AG09309 (cell line): ENCODE data around the gene PDSS2.
"Not testable (repeated sequence)": the region's sequence is repeated elsewhere in the genome, so short reads cannot be mapped to it uniquely, and the experiment has no call there.

Experiments
- DNase-seq: peaks from one replicate; pipeline ENCODE4 v3.0.0-alpha.2; 2010; ENCODE audit warnings: low read depth
- H3K4me3 ChIP-seq: 2 replicates; pipeline ENCODE4 v1.5.1; 2011; ENCODE audit warnings: mild to moderate bottlenecking, low read depth, low read length, moderate library complexity; ENCODE audit not compliant: control insufficient read depth
- TF ChIP-seq, protein P1 (sequence below): IDR thresholded peaks from 2 replicates; pipeline ENCODE4 v1.5.1; 2011; ENCODE audit warnings: mild to moderate bottlenecking, low read depth, low read length, inconsistent platforms; ENCODE audit not compliant: insufficient read depth, control insufficient read depth; ENCODE audit errors: missing control alignments

Gene PDSS2

DNA sequence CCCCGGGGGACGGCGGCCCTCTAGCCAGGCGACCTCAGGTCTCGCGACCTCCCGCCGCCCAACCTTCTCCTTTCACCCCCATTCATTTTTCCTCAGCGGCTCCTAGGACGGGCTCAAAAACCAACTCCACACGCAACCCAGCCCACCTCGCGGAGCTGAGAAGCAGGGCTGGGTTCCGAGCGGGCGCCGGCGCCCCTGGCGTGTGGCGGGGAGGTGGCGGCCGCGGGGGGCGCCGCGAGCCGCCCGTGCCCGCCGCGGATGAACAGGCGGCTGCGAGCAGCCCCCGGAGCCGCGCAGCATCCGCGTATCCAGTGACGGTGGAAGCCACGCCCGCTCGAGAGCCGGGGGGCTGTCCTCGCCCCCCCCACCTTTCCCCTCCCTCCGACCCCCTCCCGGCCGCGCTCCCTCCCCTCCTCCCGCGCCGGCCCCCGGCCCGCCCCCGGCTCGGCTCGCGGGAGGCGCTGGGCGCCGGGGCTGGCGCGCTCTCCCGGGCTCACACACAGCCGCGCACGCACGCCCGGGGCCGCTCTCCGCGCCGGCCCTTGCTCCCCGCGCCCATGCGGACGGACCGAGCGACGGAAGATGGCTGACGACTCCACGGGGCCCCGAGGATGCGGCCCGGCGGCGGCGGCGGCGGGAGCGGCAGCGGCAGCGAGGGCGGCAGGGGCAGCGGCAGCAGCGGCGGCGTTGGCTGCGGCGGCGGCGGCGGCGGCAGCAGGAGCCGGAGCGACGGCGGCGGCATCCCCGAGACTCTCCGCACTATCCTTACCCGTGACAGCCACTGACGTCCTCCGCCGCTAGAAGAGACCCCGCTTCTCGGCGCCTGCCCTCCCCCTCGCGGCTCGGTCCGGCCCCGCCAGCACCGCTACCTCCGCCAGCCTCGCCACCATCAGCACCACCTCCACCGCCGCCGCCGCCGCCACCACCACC lies 30.5 kb upstream of the PDSS2 start, which contains the start of gene SOBP:
SOBP (plus strand) TSS at position 482 of the 930 bp plus-strand sequence. CDS start 500 bp downstream, outside the sequence.
- no peak for DNase-seq
- TF ChIP-seq, protein P1, sequence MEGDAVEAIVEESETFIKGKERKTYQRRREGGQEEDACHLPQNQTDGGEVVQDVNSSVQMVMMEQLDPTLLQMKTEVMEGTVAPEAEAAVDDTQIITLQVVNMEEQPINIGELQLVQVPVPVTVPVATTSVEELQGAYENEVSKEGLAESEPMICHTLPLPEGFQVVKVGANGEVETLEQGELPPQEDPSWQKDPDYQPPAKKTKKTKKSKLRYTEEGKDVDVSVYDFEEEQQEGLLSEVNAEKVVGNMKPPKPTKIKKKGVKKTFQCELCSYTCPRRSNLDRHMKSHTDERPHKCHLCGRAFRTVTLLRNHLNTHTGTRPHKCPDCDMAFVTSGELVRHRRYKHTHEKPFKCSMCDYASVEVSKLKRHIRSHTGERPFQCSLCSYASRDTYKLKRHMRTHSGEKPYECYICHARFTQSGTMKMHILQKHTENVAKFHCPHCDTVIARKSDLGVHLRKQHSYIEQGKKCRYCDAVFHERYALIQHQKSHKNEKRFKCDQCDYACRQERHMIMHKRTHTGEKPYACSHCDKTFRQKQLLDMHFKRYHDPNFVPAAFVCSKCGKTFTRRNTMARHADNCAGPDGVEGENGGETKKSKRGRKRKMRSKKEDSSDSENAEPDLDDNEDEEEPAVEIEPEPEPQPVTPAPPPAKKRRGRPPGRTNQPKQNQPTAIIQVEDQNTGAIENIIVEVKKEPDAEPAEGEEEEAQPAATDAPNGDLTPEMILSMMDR, result no peak
- peak within 1 kb of the TSS; percentile 62 for H3K4me3 ChIP-seq

DNA sequence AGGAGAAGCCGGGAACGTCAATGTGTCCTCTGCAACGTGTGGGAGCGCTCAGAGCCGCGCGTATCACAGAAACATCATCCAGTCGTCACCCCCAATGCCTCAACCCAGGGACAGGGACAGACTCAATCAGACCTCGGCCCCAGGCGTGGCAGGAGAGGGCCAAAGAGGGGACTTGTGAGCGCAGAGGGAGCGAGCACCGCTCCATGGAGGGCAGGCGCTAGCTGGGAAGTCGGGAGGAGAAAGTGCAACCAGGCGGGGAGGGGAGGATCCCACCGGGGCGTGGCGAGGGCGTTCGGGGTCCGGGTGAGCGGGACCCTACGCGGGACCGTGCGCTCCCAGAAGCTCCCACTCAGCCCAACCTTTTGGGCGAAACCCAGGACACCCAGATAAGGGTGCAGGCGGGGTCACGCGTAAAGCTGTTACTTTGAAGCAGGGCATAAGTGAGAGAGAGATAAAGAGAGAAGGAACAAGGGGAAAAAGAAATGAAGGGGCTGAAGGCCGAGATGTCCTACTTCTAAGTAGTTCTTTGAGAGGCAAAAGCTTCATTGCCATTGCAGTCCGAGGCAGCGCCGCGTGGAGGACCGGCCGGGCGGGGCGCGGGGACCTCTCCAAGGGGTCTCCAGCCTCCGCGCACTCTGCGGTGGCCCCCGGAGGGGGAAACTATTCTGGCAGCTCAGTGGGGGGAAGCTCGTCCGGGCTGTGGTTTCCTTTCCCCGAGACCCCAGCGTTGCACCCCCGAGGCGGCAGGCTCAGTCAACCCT lies 29.7 kb upstream of the PDSS2 start:
- peak overlapping the region; percentile 62 for H3K4me3 ChIP-seq
- TF ChIP-seq, protein P1, result no peak
- no peak for DNase-seq

DNA sequence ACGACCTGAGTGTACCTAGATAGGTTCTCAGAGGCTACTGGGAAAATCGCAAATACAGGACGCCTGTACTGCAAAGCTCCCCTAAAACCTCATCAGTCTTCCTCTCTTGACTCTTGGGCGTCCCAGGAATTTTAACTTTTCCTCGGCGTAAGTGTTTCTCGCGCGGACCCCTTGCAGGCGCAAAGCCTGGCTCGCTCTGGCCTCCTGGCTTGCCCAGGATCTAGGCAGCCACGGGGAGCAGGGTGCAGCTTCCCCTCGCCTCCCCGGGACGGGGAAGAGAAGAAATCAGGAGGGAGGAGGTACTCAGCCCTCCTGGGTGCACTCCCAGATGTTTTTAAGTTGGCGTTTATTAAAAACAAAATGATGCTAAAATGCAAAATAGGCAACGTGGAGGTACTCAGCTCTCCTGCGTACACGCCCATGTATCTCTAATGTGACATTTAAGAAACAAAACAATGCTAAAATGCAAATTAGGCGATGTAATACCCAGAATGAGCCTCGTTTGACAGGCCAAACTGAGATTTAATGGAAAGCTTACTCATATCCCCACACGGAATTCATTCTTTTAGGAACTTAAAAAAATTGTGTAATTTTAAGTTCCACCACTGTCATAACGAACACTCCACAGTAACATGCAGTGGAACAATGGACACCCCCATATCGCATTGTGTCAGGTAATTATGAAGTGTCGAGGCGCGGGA lies 29.0 kb upstream of the PDSS2 start:
- DNase-seq, result no peak
- peak overlapping the region; percentile 62 for H3K4me3 ChIP-seq

DNA sequence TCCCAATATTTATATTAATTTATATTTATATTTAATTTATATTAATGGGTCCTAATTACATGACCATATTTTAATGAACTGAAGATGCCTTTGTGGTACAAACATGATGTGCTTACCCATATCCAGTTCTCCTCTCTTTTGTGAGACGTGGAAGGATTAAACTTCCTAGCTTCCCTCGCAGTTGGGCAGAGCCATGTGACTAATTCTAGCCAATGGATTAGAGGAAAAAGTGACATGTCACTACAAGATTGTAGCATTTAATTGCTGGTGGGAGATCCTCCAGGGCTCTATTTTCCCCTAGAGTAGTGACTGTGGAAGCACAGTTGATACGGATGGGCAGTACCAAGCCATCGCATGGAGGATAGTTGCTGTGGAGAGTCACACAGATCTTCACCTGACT lies 25.8 kb upstream of the PDSS2 start:
- TF ChIP-seq, protein P1, result no peak
- no peak overlapping the region for H3K4me3 ChIP-seq
- DNase-seq, result no peak

More for the DNA sequence above, 29.0 kb upstream of the PDSS2 start:
- TF ChIP-seq, protein P1, result no peak

DNA sequence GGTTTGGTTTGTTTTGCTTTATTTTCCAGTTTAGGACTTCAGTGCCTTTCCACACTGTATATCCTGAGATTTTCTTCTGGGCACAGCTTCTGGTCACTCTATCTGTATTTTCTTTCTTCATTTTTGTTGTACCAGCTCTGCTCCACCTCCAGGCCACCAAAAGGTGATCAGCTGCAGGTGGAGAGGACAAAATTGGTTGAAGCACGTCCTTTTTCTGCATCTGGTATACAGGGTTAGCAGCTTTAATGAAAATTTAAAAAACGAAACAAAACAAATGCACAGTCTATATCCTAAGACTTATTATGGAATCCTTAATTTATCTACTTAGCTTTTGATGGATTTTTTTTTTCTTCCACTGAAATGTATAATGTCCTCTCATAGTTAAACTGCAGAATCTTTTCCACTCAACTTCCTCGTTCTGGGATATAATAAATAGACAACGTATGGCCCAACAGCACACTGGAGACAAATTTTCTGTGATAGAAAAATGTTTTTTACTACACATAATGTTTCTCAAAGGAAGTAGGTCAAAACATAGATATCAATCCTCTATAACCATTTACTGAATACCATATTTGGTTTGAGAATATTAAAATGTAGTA lies 19.8 kb upstream of the PDSS2 start:
- DNase-seq, result no peak
- TF ChIP-seq, protein P1, result no peak
- no peak overlapping the region for H3K4me3 ChIP-seq

DNA sequence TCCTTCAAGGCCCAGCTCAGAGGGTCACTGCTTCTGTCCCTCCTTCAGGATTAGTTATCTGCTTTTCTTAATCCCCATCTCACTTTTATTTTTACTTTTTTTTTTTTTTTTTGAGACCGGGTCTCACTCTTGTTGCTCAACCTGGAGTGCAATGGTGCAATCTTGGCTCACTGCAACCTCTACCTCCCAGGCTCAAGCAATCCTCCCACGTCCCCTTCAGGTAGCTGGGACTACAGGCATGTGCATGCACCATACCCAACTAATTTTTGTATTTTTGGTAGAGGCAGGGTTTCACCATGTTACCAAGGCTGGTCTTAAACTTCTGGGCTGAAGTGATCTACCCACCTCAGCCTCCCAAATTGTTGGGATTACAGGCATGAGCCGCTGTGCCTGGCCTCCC lies 16.5 kb upstream of the PDSS2 start:
- DNase-seq, H3K4me3 ChIP-seq: not testable (repeated sequence)

DNA sequence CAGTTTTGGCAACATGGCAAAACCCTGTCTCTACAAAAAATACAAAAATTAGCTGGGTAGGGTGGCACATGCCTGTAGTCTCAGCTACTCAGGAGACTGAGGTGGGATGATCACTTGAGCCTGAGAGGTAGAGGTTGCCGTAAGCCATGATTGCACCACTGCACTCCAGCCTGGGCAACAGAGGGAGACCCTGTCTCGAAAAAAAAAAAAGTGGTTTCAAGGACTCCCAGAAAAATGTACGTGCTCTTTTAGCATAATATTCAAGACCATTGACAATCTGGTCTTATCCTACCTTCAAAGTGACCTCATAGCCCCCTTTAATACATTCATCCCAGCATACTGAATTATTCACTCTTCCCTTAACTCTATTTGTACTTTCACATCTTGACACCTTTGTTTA lies 16.0 kb upstream of the PDSS2 start:
- not testable (repeated sequence) for DNase-seq, H3K4me3 ChIP-seq
